ENCODE results near the gene BLVRB.
"Not testable (repeated sequence)": the region's sequence is repeated elsewhere in the genome, so short reads cannot be mapped to it uniquely, and the experiment has no call there.

BLVRB gene

GRCh38 chr19:40414542-40415535 lies 50.7 kb downstream of the BLVRB start:
- Mint-ChIP-seq H3K4me1 (peaks cover 40% of the 10 kb centered on the region), H3K27me3 (no peaks in the 10 kb centered on the region), H3K9me3 (no peaks in the 10 kb centered on the region), H3K27ac (peak overlapping the region; percentile 21), H3K36me3 (no peaks in the 10 kb centered on the region), H3K4me3 (no peak overlapping the region)
- no peak for ATAC-seq

GRCh38 chr19:40413291-40413845 lies 52.2 kb downstream of the BLVRB start, which contains the start of gene PRX:
Gene PRX, minus strand, starts transcription at chr19:40413378. Its CDS starts 5,446 bp downstream, at chr19:40407932.
- Mint-ChIP-seq H3K4me1 (peaks cover 45% of the 10 kb centered on the region), H3K27me3 (no peaks in the 10 kb centered on the region), H3K4me3 (no peak within 1 kb of the TSS), H3K36me3 (no peaks in the 10 kb centered on the region), H3K9me3 (no peaks in the 10 kb centered on the region), H3K27ac (peak within 1 kb of the TSS; percentile 78)
- no peak for ATAC-seq

GRCh38 chr19:40412866-40413265 lies 52.7 kb downstream of the BLVRB start:
- no peaks in the 10 kb centered on the region for H3K36me3 Mint-ChIP-seq
- H3K27ac Mint-ChIP-seq = no peak overlapping the region
- peaks cover 43% of the 10 kb centered on the region for H3K4me1 Mint-ChIP-seq
- no peak overlapping the region for H3K4me3 Mint-ChIP-seq
- H3K27me3 Mint-ChIP-seq = no peaks in the 10 kb centered on the region
- ATAC-seq = no peak
- no peaks in the 10 kb centered on the region for H3K9me3 Mint-ChIP-seq

- Mint-ChIP-seq H3K9me3 (no peaks in the 10 kb centered on the region), H3K27me3 (no peaks in the 10 kb centered on the region), H3K27ac (peak overlapping the region; percentile 78), H3K4me1 (peaks cover 42% of the 10 kb centered on the region), H3K36me3 (no peaks in the 10 kb centered on the region), H3K4me3 (no peak overlapping the region)
- no peak for ATAC-seq
These were observed 53.5 kb downstream of the BLVRB start for GRCh38 chr19:40411958-40412499.

- Mint-ChIP-seq H3K27ac (peak overlapping the region; percentile 78), H3K9me3 (no peaks in the 10 kb centered on the region), H3K36me3 (no peaks in the 10 kb centered on the region), H3K4me1 (peaks cover 37% of the 10 kb centered on the region), H3K27me3 (no peaks in the 10 kb centered on the region), H3K4me3 (no peak overlapping the region)
- peak; percentile 22 for ATAC-seq
These were observed 54.3 kb downstream of the BLVRB start for GRCh38 chr19:40411125-40411842.

GRCh38 chr19:40410030-40410389 lies 55.5 kb downstream of the BLVRB start:
- no peaks in the 10 kb centered on the region for H3K36me3 Mint-ChIP-seq
- H3K4me1 Mint-ChIP-seq = peaks cover 37% of the 10 kb centered on the region
- H3K27ac Mint-ChIP-seq = peak overlapping the region; percentile 45
- peak; percentile 57 for ATAC-seq
- no peak overlapping the region for H3K4me3 Mint-ChIP-seq
- H3K9me3 Mint-ChIP-seq = no peaks in the 10 kb centered on the region
- no peaks in the 10 kb centered on the region for H3K27me3 Mint-ChIP-seq

- not testable (repeated sequence) for ATAC-seq
These were observed 57.0 kb downstream of the BLVRB start for GRCh38 chr19:40408598-40408925.

GRCh38 chr19:40407714-40408597 lies 57.6 kb downstream of the BLVRB start:
- no peak for ATAC-seq
- H3K27me3 Mint-ChIP-seq = no peaks in the 10 kb centered on the region
- peak overlapping the region; percentile 57 for H3K27ac Mint-ChIP-seq
- no peaks in the 10 kb centered on the region for H3K9me3 Mint-ChIP-seq
- H3K4me3 Mint-ChIP-seq = no peak overlapping the region
- peaks cover 49% of the 10 kb centered on the region for H3K4me1 Mint-ChIP-seq
- H3K36me3 Mint-ChIP-seq = no peaks in the 10 kb centered on the region

More at GRCh38 chr19:40408598-40408925, 57.0 kb downstream of the BLVRB start:
- not testable (repeated sequence) for H3K36me3 Mint-ChIP-seq, H3K4me3 Mint-ChIP-seq, H3K9me3 Mint-ChIP-seq, H3K27ac Mint-ChIP-seq, H3K27me3 Mint-ChIP-seq
- H3K4me1 Mint-ChIP-seq = peaks cover 43% of the 10 kb centered on the region

- ATAC-seq = peak; percentile 90
- Mint-ChIP-seq H3K36me3 (peaks cover 7% of the 10 kb centered on the region), H3K27ac (peak overlapping the region; percentile 67), H3K9me3 (no peaks in the 10 kb centered on the region), H3K4me1 (peaks cover 42% of the 10 kb centered on the region), H3K4me3 (peak overlapping the region; percentile 91), H3K27me3 (peaks cover 11% of the 10 kb centered on the region)
These were observed 62.1 kb downstream of the BLVRB start for GRCh38 chr19:40403262-40403984.

GRCh38 chr19:40400559-40400958 lies 65.0 kb downstream of the BLVRB start:
- Mint-ChIP-seq H3K36me3 (peaks cover 7% of the 10 kb centered on the region), H3K9me3 (no peaks in the 10 kb centered on the region), H3K4me3 (no peak overlapping the region), H3K4me1 (peaks cover 32% of the 10 kb centered on the region), H3K27me3 (peaks cover 11% of the 10 kb centered on the region), H3K27ac (no peak overlapping the region)
- no peak for ATAC-seq

GRCh38 chr19:40398417-40399131 lies 67.0 kb downstream of the BLVRB start:
- peaks cover 7% of the 10 kb centered on the region for H3K36me3 Mint-ChIP-seq
- H3K9me3 Mint-ChIP-seq = no peaks in the 10 kb centered on the region
- H3K4me3 Mint-ChIP-seq = no peak overlapping the region
- peaks cover 11% of the 10 kb centered on the region for H3K27me3 Mint-ChIP-seq
- peak; percentile 34 for ATAC-seq
- H3K4me1 Mint-ChIP-seq = peaks cover 26% of the 10 kb centered on the region
- H3K27ac Mint-ChIP-seq = no peak overlapping the region
